ENCODE measurements around the gene MAP3K6. TPM values are rescaled to one million over a fixed set of nuclear protein-coding genes. Genes with fewer than 3 reads are reported as not detected.
"Not testable (repeated sequence)": the region's sequence is repeated elsewhere in the genome, so short reads cannot be mapped to it uniquely, and the experiment has no call there.

The MAP3K6 gene
- total and polyA plus RNA-seq, 9 donors = 5.1 to 45.9 (median 16.6) TPM

- no peaks in the 10 kb centered on the region for H3K27me3 ChIP-seq
- TF ChIP-seq EP300 (IDR thresholded peaks at IDR 0.05) (no peak), POLR2A (IDR thresholded peaks at IDR 0.05) (no peak)
- TF ChIP-seq, protein P1, sequence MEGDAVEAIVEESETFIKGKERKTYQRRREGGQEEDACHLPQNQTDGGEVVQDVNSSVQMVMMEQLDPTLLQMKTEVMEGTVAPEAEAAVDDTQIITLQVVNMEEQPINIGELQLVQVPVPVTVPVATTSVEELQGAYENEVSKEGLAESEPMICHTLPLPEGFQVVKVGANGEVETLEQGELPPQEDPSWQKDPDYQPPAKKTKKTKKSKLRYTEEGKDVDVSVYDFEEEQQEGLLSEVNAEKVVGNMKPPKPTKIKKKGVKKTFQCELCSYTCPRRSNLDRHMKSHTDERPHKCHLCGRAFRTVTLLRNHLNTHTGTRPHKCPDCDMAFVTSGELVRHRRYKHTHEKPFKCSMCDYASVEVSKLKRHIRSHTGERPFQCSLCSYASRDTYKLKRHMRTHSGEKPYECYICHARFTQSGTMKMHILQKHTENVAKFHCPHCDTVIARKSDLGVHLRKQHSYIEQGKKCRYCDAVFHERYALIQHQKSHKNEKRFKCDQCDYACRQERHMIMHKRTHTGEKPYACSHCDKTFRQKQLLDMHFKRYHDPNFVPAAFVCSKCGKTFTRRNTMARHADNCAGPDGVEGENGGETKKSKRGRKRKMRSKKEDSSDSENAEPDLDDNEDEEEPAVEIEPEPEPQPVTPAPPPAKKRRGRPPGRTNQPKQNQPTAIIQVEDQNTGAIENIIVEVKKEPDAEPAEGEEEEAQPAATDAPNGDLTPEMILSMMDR (IDR thresholded peaks at IDR 0.05) = no peak
- DNase-seq = no peak
- intact Hi-C loops (cut with DNase I) = no loop called here
- 86 to 88% (median 87%) methylated on average over 4 of the region's 4 CpGs for WGBS, 3 donors
- no peaks in the 10 kb centered on the region for H3K4me1 ChIP-seq (ENCODE audit: insufficient read depth)
- no peak overlapping the region for H3K4me3 ChIP-seq
- no peaks in the 10 kb centered on the region for H3K9me3 ChIP-seq
- no peak overlapping the region for H3K27ac ChIP-seq
- no peaks in the 10 kb centered on the region for H3K36me3 ChIP-seq
Measured at GRCh38 chr1:27412502-27412901, 45.7 kb upstream of the MAP3K6 start.

- no peaks in the 10 kb centered on the region for H3K9me3 ChIP-seq
- TF ChIP-seq, protein P1 (IDR thresholded peaks at IDR 0.05) = no peak
- TF ChIP-seq EP300 (IDR thresholded peaks at IDR 0.05) = no peak
- TF ChIP-seq POLR2A (IDR thresholded peaks at IDR 0.05) = no peak
- WGBS, 3 donors = 78 to 90% (median 83%) methylated on average over 2 of the region's 2 CpGs
- H3K4me3 ChIP-seq = no peak overlapping the region
- no peak overlapping the region for H3K27ac ChIP-seq
- no peaks in the 10 kb centered on the region for H3K4me1 ChIP-seq (ENCODE audit: insufficient read depth)
- no peaks in the 10 kb centered on the region for H3K36me3 ChIP-seq
- DNase-seq = no peak
- intact Hi-C loops (cut with DNase I) = no loop called here
- no peaks in the 10 kb centered on the region for H3K27me3 ChIP-seq
Measured at GRCh38 chr1:27410709-27411108, 43.9 kb upstream of the MAP3K6 start.

- no peaks in the 10 kb centered on the region for H3K9me3 ChIP-seq
- intact Hi-C loops (cut with DNase I) = loop anchor here in 1 of 4 donors (10.0 kb wide), 1 partner anchor 255 kb away; no protein-coding TSS in a partner anchor
- H3K4me3 ChIP-seq = no peak overlapping the region
- no peaks in the 10 kb centered on the region for H3K4me1 ChIP-seq (ENCODE audit: insufficient read depth)
- no peak overlapping the region for H3K27ac ChIP-seq
- TF ChIP-seq POLR2A (IDR thresholded peaks at IDR 0.05) (no peak), EP300 (IDR thresholded peaks at IDR 0.05) (no peak)
- TF ChIP-seq, protein P1 (IDR thresholded peaks at IDR 0.05) = no peak
- H3K36me3 ChIP-seq = no peaks in the 10 kb centered on the region
- DNase-seq = no peak
- WGBS, 3 donors = 88 to 92% (median 91%) methylated on average over 11 of the region's 11 CpGs
- no peaks in the 10 kb centered on the region for H3K27me3 ChIP-seq
Measured at GRCh38 chr1:27409669-27410068, 42.9 kb upstream of the MAP3K6 start.

DNA sequence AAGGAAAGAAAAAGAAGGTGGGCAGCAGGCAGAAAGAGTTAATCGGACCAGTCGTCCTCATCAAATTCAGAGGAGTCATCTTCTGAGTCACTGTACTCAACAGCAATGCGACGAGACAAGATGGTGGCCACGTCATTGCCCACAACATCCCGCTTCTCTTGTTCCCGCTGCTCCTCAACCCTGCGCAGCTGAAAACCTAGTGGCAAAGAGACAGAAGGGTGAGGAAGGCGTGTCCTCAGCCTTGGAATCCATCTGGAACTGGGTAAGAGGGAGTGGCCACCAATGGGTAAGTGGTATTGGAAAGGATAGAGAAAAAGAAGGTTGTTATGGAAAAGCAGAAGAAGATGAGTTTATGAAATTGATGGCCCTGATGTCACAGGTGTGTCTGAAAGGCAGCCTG lies 41.4 kb upstream of the MAP3K6 start:
- 90 to 92% (median 90%) methylated on average over 9 of the region's 9 CpGs for WGBS, 3 donors
- no peak for DNase-seq
- intact Hi-C loops (cut with DNase I) = loop anchor here in 1 of 4 donors (10.0 kb wide), 1 partner anchor 257 kb away; no protein-coding TSS in a partner anchor
- no peak overlapping the region for H3K27ac ChIP-seq
- no peak overlapping the region for H3K4me3 ChIP-seq
- H3K4me1 ChIP-seq (ENCODE audit: insufficient read depth) = no peaks in the 10 kb centered on the region
- TF ChIP-seq EP300 (IDR thresholded peaks at IDR 0.05) (no peak), POLR2A (IDR thresholded peaks at IDR 0.05) (no peak)
- TF ChIP-seq, protein P1 (IDR thresholded peaks at IDR 0.05) = no peak
- no peaks in the 10 kb centered on the region for H3K27me3 ChIP-seq
- no peaks in the 10 kb centered on the region for H3K36me3 ChIP-seq
- H3K9me3 ChIP-seq = no peaks in the 10 kb centered on the region

DNA sequence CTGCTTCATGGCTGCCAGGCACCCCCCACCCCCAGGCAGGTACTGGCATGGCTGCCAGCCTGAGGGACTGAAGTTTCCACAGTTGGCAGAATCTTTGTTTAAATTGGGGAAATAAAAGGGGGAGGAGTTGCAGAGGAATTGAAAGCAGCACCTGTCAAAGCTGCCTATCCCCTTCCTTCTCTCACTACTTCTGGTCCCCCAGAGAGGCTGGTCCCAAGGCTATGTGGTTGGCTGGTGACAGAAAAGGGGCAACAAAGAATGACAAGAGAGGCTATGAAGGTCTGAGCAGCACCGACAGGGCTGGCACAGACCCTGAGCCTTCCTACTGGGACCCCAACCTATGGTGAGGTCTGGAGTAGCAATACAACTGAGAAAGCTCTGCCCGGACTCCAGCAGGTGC lies 40.0 kb upstream of the MAP3K6 start:
- intact Hi-C loops (cut with DNase I) = loop anchor here in 1 of 4 donors (10.0 kb wide), 1 partner anchor 258 kb away; no protein-coding TSS in a partner anchor
- H3K27ac ChIP-seq; H3K36me3 ChIP-seq; H3K4me1 ChIP-seq (ENCODE audit: insufficient read depth); DNase-seq; H3K9me3 ChIP-seq; H3K27me3 ChIP-seq; H3K4me3 ChIP-seq: not testable (repeated sequence)
- WGBS, 3 donors = 80 to 95% (median 86%) methylated on average over 2 of the region's 2 CpGs

Measured in ovary (tissue), 9 donors.